ENCODE data around the gene FGFBP3.

Gene FGFBP3

DNA sequence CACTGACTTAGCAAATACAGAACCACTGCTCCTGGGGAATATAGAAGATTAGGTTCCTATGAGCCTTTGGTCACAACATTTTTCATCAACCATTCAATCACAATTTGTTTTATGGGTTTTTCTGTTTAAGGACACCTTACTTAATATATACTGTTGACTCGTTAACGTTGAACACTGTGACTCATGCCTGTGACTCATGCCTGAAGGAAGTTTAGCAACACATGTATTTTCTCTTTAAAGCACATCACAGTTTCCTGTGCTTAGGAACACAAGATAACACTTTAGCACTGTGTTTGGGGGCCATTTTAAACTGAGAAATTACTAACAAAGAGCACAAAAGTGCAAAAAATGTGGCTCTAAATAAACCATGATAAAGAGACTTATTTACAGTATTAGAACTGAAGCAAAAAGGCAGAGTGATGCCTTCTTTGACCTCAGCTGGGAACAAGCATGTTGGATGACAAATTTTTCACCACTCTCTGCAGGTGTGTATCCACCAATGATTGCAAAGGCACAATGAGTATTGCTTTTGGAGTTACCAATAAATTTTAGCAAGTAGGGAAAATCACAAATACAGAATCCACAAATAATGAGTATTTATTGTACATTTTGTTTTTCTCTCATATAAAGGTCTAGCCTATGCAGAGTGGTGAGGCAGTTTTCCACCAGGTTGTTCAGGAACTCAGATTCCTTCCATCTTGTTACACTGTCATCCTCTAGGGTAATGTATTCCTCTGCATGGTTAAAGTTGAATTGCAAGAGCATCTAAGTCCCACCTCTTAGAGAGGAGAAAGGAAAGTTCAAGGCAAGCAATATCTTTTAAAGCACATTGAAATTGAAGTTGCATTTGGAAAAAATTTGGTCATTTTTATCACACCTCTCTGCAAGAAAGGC is 7.3 kb downstream of the FGFBP3 start:
- DNase-seq = peak; percentile 95

DNA sequence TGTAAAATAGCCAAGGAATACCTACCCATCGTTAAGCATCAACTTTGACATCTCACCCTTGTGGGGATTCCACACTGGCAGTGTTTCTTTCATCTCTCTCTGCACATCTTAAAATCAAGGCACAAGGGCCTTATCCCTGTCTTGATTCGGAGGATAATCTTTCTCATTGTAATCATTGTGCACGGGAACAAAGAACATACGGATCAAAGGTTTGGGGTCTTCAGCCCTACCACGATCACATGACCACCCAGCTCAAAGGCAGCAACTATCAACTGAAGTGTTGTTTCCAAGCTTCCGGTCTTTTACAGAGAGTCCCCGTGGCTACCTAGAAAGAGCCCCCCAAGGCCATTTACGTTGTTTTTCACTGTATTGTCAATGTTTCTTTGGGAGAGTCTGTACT is 11.9 kb downstream of the FGFBP3 start:
- DNase-seq = no peak

DNA sequence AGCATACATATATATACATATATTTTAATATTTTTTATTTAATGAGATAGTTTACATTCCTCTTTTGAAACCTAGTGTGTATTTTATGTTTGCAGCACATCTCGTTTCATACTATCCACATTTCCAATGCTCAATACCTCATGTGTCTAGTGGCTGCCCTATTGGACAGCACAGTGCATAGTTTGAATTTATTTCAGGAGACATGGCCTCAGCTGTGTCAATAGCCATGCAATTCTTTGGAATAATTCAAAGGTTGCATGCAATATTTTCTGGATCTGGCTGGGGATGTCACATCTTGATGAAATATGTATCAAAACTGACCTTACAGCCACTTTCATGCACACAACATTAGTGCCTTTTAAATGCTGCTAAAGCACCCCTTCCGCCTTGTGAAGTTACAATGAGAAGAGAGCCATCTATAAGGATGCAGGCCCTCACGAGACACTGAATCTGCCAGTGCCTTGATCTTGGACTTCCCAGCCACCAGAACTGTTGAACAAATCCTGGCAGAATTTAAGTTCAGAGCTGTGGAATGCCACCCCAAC is 13.0 kb downstream of the FGFBP3 start:
- no peak for DNase-seq

DNA sequence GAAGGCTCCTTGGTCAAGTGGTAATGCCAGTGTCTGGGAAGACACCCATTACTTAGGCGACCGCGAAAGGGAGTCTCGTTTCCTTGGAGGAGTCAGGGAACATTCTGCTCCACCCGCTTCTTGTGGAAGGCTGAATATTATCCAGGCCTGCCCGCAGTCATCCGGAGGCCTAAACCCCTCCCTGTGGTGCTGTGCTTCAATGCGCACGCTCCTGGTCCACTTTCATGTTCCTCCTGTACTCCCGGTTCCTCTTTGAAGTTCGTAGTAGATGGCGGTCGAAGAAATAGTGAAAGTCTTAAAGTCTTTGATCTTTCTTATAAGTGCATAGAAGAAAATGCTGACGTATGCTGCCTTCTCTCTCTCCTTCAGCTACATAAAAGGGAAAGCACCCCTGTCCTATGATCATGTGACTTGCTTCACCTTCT is 15.0 kb downstream of the FGFBP3 start:
- DNase-seq = peak; percentile 91

DNA sequence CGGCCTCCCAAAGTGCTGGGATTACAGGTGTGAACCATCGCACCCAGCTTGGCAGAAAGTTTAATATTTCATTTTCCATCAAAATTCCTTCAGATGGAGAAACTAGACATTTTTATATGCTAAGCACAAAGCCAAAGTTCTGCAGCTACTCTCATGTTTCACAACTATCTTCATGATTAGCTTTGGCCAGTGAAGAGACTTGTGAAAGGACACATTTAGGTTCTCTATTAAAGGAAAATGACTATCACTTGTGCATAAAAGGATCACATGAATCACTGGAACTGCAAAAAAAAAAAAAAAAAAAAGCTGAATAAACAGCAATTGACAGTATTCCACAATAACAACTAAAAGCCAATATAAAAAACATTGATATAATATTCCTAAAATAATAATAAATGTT is 16.2 kb downstream of the FGFBP3 start:
- DNase-seq = no peak

DNA sequence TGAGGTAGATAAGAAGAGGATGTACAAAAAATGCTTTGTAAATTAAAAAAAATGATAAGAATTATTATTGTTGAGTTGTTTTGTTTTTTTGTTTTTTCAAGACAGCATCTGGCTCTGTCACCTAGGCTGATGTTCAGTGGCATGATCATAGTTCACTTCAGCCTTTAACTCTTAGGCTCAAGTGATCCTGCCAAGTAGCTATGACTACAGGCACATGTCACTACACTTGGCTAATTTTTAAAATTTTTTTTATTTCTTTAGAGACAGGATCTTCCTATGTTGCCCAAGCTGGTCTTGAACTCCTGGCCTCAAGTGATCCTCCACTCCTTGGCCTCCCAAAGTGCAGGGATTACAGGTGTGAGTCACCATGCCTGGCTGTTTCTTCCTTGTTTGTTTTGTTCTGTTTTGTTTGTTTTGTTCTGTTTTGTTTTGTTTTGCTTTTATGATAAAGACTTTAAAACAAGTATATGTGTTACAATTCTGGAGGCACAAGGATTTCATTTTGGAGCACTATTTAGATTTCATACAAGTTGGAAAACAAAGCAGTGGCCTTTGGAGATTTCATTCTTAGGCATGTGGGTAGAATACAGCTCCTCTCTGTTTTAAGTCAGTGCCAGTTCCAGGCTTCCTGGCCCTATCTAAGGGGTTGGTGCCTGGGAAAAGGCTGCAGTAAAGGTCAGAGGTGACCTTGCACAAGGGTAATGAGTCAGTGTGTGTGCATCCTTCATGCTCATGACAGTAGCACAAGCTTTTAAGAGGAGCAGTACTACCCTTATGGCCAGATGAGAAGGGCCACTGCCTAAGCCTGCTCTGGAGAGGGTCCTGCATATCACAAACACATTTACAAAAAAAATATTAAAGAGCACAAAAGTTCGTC is 17.9 kb downstream of the FGFBP3 start:
- DNase-seq = peak; percentile 13

DNA sequence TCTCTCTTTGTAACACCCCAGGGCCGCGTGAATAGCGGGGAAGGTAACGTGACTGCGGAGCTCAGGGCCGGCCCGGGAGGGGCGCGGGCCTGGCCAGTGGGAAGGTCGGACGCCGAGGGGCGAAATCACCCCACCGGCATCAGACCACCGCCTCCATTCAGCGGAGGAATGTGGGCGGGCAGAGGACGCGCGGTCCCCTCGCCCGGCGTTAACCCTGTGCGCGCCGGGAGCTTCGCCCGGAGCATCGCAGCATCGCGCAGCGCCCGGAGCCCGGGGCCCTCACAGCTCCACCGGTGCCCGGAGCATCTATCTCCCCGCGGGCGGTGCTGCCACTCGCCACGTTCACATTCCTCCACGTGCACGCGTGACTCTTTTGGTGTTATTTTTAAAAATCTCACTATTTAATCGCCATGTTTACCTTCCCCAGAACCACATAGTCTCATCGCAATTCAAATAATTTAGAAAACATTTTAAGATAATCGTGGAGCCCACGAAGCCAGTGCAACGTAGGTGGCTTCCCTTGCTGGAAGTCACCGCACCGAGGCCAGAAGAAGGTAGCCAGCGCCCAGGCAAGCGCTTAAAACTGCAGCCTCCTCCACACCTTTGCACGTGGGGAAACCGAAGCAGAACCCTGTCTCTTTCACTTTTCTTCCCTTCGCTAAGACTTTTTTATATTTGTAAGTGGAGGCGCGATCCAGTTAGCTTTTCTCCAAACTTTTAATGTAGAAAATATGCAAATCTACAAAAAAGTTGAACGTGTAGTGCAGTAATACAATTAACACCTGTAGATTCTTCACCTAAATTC is 21.8 kb downstream of the FGFBP3 start:
- no peak for DNase-seq

DNA sequence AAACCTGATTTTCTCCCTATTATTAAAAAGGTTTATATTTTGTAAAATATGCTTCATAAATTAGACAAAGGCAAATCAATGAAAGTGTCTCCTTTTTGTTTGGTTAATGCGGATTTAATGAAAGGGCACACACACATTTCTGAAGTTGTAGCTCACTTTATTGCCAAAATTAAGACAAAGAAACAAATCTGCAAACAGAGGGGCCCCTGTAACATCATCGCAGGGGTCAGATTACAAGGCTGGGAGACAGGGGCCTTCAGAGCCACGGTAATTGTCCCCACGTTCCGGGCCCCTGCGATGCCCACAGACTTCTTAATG is 22.4 kb downstream of the FGFBP3 start:
- no peak for DNase-seq

DNA sequence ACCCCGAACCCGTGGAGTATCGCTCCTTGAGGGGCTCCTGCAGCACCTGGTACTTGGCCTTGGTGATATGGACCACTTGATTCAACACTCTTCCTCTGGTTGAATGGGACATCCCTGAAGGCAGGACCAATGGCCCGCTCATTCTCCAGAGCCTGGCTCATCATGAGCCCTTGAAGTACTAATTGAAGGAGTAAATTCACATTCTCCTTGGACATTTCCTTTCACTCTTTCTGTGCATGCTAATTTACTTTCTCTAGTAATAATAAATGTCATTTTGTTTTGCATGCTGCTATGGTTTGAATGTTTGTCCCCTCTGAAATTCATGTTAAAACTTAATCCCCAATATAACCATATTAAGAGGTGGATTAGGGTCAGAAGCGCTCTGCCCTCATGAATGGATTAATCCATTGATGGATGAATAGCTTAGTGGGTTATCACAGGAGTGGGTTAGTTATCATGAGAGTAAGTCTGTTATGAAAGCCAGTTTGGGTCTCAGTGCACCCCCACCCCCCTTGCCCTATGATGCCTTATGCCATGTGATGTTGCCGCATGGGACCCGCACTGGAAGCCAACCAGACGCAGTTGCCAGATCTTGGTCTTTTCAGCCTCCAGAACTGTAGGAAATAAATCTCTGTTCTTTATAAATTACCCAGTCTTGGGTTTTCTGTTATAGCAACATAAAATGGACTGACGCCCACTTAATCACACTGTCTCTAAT is 23.8 kb downstream of the FGFBP3 start:
- DNase-seq = no peak

DNA sequence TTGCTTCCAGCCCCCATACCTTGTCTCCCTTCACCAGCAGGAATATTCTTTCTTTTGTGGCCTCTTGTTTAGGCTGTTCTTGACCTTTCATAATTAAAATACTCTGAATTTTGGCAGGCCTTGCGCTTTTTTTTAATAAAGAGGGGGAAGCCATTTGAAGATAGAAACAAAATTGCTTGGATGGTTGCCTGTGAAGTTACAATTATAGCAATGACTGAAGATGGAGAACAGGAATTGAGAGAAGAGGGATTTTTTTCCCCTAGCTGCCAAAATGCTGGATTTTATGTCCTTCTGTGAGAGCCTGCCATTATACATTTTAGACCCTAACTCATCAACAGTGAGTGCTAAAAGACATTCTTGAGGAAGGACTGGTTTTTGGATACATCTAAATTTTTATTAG is 24.8 kb downstream of the FGFBP3 start:
- no peak for DNase-seq

DNA sequence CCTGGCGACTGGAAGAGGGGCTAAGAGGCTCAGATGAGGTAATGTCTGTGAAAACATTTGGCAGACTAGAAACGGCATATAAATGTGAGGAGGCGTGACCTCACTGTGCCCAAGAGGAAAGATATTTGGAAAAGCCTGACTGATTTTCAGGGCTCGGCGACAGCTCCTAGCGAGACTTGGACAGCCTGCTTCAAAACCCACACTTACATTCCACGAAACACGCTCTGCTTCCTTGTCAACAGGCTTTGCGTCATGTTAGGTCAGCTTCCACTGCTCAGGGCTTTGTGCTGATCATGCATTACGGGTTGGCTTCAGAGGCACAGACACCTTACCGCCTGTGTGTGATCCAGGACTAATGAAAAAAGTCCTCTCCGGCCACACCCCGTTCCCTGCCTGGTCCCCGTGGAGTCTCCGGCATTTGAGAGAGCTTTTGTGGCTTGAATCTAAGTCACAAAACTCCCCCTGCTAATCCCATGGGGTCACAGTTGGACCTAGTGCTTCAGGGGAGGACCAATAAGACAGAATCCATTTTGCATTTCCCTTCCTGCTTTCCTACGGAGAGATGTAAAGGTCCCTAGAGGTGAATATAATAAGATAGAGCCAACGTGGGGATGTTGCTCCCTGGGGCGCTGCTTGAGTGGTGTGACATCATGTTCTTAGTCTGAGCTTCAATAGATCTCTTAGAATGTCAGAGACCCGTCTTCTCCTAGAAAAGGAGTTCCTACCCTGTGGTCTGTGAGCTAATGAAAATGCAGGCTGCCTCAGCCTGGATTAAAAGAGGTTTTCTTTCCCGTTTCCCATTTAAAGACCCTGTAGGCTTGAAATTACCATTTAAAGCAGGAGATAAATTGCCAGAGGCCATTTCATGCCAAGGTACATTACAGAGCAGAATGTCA is 25.5 kb downstream of the FGFBP3 start:
- no peak for DNase-seq

DNA sequence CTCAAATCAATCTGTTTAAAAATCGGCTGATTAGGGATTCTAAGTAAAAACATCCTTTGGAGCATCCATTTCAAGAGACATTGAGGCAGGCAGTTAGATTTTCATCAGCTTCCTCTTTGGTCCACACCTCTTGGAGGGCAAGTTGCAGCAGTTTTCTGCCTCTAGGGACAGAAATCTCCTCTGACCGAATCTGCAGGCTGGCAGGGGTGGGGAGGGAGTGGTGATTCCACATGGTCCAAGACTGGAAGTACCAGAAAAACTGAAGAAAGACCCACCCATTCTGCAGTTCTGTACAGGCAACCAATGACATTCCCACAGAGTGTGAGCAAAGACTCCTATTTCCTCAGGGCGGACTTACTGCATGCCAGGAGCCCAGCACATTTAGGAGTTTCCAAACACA is 29.0 kb downstream of the FGFBP3 start:
- no peak for DNase-seq

DNA sequence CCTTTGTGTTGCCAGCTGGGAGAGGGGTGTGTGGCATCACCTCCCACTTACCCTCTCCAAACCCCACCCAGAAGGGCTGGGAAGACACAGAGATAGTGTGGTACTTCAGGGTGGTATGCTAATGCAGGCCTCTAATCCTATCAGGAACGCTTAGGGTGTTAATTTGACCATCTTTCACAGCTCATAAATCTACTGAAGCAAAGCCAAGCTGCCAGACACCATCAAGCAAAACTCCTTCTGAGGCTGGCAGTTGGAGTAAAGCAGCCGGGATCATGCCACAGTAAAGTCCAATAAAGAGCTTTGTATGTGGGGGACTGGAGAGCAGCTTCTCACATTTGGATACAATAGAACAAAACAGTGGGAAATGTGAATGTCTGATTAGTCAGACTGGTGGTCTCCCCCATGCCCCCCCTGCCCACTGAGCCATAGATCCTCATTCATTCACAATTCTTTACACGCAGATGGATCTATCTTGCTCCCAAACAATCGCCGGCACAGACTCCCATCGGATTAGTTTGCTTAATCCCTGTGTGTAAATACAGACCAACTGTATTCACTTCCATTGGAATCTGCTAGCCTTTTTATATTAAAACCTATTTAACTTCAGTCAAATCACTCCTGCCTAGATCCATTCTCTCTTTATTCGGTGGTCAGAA is 29.6 kb downstream of the FGFBP3 start:
- DNase-seq = no peak

DNA sequence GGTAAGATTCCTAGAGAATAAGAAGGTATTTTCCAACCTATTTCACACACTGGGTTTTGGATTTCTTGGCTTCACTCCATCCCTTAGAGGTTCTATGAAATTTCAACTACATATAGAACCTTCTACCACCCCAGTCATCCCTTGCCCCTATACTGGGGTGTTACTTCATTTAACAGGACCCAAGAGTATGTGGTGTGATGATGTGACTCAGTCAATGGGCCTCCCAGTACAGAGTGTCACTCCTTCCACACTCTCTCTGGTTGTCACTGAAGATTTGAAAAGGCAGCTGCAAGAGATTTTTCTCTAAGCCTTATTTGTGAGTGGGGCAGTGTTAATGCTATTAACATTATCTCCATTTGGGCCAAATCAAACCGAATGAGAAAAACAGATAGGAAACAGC is 33.5 kb downstream of the FGFBP3 start:
- DNase-seq = no peak

DNA sequence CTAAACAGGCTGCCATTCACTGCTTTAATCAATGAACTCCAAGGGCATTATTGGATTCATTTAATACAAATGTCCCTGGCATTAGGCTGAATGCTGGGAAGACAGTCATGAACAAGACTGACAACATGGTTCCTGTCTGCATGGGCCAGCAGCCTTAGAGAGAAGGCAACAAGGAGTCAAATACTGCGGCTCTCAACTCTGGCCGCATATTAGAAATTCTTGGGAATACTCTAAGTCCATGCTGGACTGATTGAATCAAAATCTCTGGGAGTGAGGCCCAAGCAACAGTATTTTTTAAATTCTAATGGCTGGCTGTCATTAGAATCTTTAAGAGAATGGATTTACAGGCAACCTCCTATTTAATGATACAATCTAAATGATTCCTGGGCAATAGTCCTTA is 34.1 kb downstream of the FGFBP3 start:
- DNase-seq = no peak

DNA sequence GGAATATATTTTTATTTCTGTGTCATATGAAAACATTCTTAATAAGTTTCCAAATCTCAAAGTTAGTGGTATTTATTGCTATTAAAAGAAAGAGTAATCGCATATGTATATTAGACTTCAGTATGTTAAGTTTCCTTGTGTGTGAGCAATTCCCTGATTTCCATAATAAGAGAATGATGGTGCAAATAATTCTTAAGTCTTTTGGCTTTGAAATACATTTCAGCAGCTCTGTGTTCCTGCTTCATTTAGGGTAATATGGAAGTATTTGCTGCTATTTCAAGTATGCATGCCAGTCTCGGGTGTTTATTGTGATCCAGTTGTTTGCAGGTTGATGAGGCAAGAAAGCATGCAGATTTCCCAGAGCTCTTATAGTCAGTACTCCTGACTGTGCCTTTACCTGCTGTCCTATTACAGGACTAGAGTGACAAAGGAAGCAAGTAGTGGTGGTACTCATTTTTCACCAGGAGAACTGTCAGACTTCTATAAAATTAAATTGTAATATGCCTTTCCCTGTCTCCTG is 43.7 kb downstream of the FGFBP3 start:
- no peak for DNase-seq

DNA sequence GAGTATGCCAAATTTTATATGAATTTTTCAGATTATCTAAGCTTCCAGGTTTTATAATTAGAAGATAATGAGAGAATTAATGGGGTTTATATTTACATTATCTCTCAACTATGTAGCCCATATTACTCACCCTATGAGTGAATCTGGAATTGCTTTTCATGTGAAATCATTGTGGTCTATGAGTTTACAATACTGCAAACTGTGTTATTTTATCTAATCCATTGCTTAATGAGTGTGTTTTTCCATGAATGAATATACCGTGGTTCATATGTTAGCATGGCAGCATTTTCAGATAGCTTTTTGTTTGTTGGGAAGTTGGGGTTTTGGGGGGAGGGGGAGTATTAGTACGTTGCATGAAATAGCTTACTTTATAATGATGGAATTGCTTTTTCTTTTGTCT is 44.5 kb downstream of the FGFBP3 start:
- no peak for DNase-seq

DNA sequence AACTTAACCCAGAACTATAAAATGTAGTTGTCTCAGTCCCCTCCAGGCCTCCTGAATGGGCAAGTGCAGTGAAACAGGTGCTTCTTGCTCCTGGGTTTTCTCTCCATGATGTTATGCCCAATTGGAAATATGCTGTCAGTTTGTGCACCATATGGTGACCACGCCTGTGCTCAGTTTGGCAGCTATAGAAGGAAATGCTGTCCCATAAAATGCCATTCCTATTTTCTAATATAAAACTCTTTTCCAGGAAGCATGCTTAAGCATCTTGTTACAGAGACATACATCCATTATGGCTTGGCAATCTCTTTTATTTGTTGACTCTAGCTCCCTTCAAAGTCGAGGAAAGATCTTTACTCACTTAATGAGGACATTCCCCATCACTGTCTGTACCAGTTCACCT is 45.2 kb downstream of the FGFBP3 start:
- no peak for DNase-seq

DNA sequence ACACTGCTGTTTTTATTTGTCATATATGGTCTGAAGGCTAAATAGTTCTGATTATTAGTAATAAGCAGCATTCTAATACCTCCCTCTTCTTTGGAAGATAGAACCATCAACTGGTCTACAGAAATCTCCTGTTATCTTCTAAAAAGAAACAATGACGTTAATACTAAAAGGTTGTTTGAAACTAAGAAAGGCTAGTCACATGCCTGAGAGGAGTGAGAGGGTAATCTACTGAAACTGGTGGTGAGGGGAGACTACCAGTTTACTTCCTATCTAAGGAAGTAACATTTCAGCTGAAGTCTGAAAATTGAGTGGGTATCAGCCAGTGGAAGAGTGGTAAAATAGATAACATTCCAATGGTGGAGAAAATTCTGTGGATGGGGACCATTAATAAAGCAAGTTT is 48.4 kb downstream of the FGFBP3 start:
- DNase-seq = no peak

DNA sequence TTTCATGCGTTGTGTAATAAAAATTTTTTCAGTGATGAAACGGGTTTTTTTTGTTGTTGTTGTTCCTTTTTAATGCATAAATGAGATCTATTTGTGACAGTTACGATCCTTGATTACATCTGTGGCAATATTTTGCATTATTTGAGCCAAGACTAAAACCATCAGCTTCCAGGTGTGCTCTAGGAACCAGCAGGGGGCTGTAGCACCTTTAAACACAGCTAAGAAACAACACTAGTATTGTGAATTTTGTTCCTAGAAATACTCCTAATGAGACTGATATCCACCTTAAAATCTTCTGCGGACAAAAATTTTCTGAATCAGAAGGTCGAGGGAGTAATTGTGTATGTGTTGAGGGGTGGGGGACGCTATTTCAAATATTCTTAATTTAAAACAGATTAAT is 52.6 kb downstream of the FGFBP3 start:
- DNase-seq = no peak

Measured in MV-4-11 (cell line).